Measurements from ENCODE around the gene CDC42BPA. TPM values are rescaled to one million over a fixed set of nuclear protein-coding genes. Genes with fewer than 3 reads are reported as not detected.

CDC42BPA gene
- total and polyA plus RNA-seq, 2 of the 8 experiments (the other 6 are each of a cell fraction or from before 2014, with no cell fraction given): 7.1 to 28.5 TPM

- no peak for TF ChIP-seq CEBPB (IDR thresholded peaks at IDR 0.05; ENCODE audit: low read depth, low read length)
- no peak for TF ChIP-seq TAF1 (IDR thresholded peaks at IDR 0.05; ENCODE audit: low read depth, low read length)
Observed at GRCh38 chr1:227357927-227358302, 39.6 kb upstream of the CDC42BPA start (continued).

All from H1 (cell line).